IMR-90 (cell line): ENCODE measurements around the gene DSE. TPM values are rescaled to one million over a fixed set of nuclear protein-coding genes. Genes with fewer than 3 reads are reported as not detected.

Source experiments
- ATAC-seq: fragments of 200-7000 bp; cut with Tn5 transposase; 2 replicates; pipeline ENCODE4 v1.9.1; 2020; ENCODE audit warnings: low read depth, mild to moderate bottlenecking, moderate library complexity
- BruUV-seq: library from RNA; stranded (reverse); fragments of 400-500 nt; replicated peaks from 2 replicates; lab custom pipeline; 2021; lab: Mats Ljungman, UMichigan
- CTCF ChIA-PET: fragments of 300-600 bp; formaldehyde crosslinking; extraction: SDS; loops from one replicate; lab custom pipeline; 2021; ENCODE audit warnings: antibody characterized with exemption; lab: Yijun Ruan, JAX
- POLR2A ChIA-PET: fragments of 300-600 bp; sonication (Branson Sonifier 250); formaldehyde crosslinking; loops from one replicate; lab custom pipeline; 2022; ENCODE audit warnings: antibody characterized with exemption; ENCODE audit not compliant: unreplicated experiment; lab: Charles Lee
- DNase-seq: peaks from one replicate; pipeline ENCODE4 v3.0.0; 2013
- H2AFZ ChIP-seq: replicated peaks from 2 replicates; pipeline ENCODE3; 2013; ENCODE audit warnings: low read length, mild to moderate bottlenecking; ENCODE audit not compliant: poor library complexity
- H2AK5ac ChIP-seq: 2 replicates; pipeline ENCODE4 v1.6.1; 2013; ENCODE audit warnings: low read depth, low read length, inconsistent platforms
- H2AK9ac ChIP-seq: replicated peaks from 2 replicates; pipeline ENCODE3; 2013; ENCODE audit warnings: mild to moderate bottlenecking, low read depth, low read length, moderate library complexity; ENCODE audit not compliant: poor library complexity
- H2BK120ac ChIP-seq: 2 replicates; pipeline ENCODE4 v1.6.1; 2013; ENCODE audit warnings: low read depth, low read length, inconsistent platforms
- H2BK15ac ChIP-seq: 3 replicates; pipeline ENCODE4 v1.6.1; 2013; ENCODE audit warnings: low read depth, low read length, inconsistent platforms
- H2BK20ac ChIP-seq: 2 replicates; pipeline ENCODE4 v1.6.1; 2013; ENCODE audit warnings: low read depth, mild to moderate bottlenecking, inconsistent platforms, low read length, moderate library complexity
- H2BK5ac ChIP-seq: 2 replicates; pipeline ENCODE4 v1.6.1; 2013; ENCODE audit warnings: mild to moderate bottlenecking, low read depth, low read length, inconsistent platforms; ENCODE audit not compliant: poor library complexity, severe bottlenecking
- H3K14ac ChIP-seq: replicated peaks from 2 replicates; pipeline ENCODE4 v1.6.1; 2013; ENCODE audit warnings: low read depth, low read length, inconsistent platforms
- H3K18ac ChIP-seq: 2 replicates; pipeline ENCODE4 v1.6.1; 2013; ENCODE audit warnings: low read depth, low read length, control low read depth
- H3K23ac ChIP-seq: 2 replicates; pipeline ENCODE4 v1.6.1; 2013; ENCODE audit warnings: low read depth, low read length, inconsistent platforms
- H3K27ac ChIP-seq: 2 replicates; pipeline ENCODE4 v1.5.1; 2013; ENCODE audit warnings: mild to moderate bottlenecking, control low read depth, low read length; ENCODE audit not compliant: insufficient read depth
- H3K27me3 ChIP-seq: 2 replicates; pipeline ENCODE4 v1.6.1; 2013; ENCODE audit warnings: low read length; ENCODE audit not compliant: control insufficient read depth, insufficient read depth
- H3K36me3 ChIP-seq: 2 replicates; pipeline ENCODE4 v1.6.1; 2013; ENCODE audit warnings: low read length, mixed read lengths; ENCODE audit not compliant: control insufficient read depth, insufficient read depth
- H3K4ac ChIP-seq: 2 replicates; pipeline ENCODE4 v1.6.1; 2013; ENCODE audit warnings: low read depth, low read length, inconsistent platforms
- H3K4me1 ChIP-seq: 2 replicates; pipeline ENCODE4 v1.6.1; 2013; ENCODE audit warnings: low read length, mixed read lengths; ENCODE audit not compliant: control insufficient read depth, insufficient read depth
- H3K4me2 ChIP-seq: 2 replicates; pipeline ENCODE4 v1.6.1; 2013; ENCODE audit warnings: low read depth, mild to moderate bottlenecking, control low read depth, low read length, moderate library complexity
- H3K4me3 ChIP-seq: 2 replicates; pipeline ENCODE4 v1.5.1; 2013; ENCODE audit warnings: low read depth, mild to moderate bottlenecking, control low read depth, low read length, moderate library complexity; ENCODE audit not compliant: insufficient read depth
- H3K56ac ChIP-seq: 2 replicates; pipeline ENCODE4 v1.6.1; 2013; ENCODE audit warnings: low read length, inconsistent platforms; ENCODE audit not compliant: insufficient read depth; ENCODE audit errors: extremely low read depth
- H3K79me1 ChIP-seq, 2 experiments: 2 replicates each; pipeline ENCODE4 v1.6.1; 2013; ENCODE audit warnings: low read length in 2 of 2, inconsistent platforms in 1 of 2, low read depth in 1 of 2
- H3K9ac ChIP-seq: 2 replicates; pipeline ENCODE4 v1.6.1; 2013; ENCODE audit warnings: low read depth, low read length, control low read depth
- H3K9me1 ChIP-seq: 2 replicates; pipeline ENCODE4 v1.6.1; 2013; ENCODE audit warnings: low read length, inconsistent platforms; ENCODE audit not compliant: insufficient read depth
- H3K9me3 ChIP-seq: 2 replicates; pipeline ENCODE4 v1.6.1; 2013; ENCODE audit warnings: low read length; ENCODE audit not compliant: control insufficient read depth, insufficient read depth
- H4K20me1 ChIP-seq: 2 replicates; pipeline ENCODE4 v1.6.1; 2013; ENCODE audit warnings: low read length, inconsistent platforms; ENCODE audit not compliant: insufficient read depth
- H4K5ac ChIP-seq: 2 replicates; pipeline ENCODE4 v1.6.1; 2013; ENCODE audit warnings: mild to moderate bottlenecking, low read depth, low read length, control low read depth
- H4K8ac ChIP-seq, 2 experiments: 2 replicates each; pipeline ENCODE4 v1.6.1; 2013; ENCODE audit warnings: low read depth in 2 of 2, low read length in 2 of 2, control low read depth in 1 of 2, inconsistent platforms in 1 of 2
- H4K91ac ChIP-seq: 2 replicates; pipeline ENCODE4 v1.6.1; 2013; ENCODE audit warnings: low read depth, low read length, inconsistent platforms; ENCODE audit not compliant: insufficient read depth
- BHLHE40 ChIP-seq: fragments of 150-350 bp; IDR thresholded peaks from 2 replicates; pipeline ENCODE4 v1.6.1; 2016; ENCODE audit warnings: mild to moderate bottlenecking, low read depth, low read length
- FOS ChIP-seq: fragments of 150-350 bp; IDR thresholded peaks from 2 replicates; pipeline ENCODE4 v1.6.1; 2016; ENCODE audit warnings: low read depth, low read length
- MAFK ChIP-seq: IDR thresholded peaks from 2 replicates; pipeline ENCODE4 v1.6.1; 2012; ENCODE audit warnings: low read depth, low read length, improper control_type of control experiment
- MAZ ChIP-seq: IDR thresholded peaks from 2 replicates; pipeline ENCODE4 v1.6.1; 2012; ENCODE audit warnings: low read depth, mild to moderate bottlenecking, low read length, improper control_type of control experiment, moderate library complexity, borderline replicate concordance
- POLR2A ChIP-seq: IDR thresholded peaks from 2 replicates; pipeline ENCODE4 v1.6.1; 2012; ENCODE audit warnings: mild to moderate bottlenecking, low read depth, low read length
- RAD21 ChIP-seq: IDR thresholded peaks from 2 replicates; pipeline ENCODE4 v1.6.1; 2012; ENCODE audit warnings: low read length, improper control_type of control experiment
- RCOR1 ChIP-seq: IDR thresholded peaks from 2 replicates; pipeline ENCODE4 v1.6.1; 2012; ENCODE audit warnings: mild to moderate bottlenecking, low read length, improper control_type of control experiment; ENCODE audit not compliant: insufficient replicate concordance
- RFX5 ChIP-seq: IDR thresholded peaks from 2 replicates; pipeline ENCODE4 v1.8.0; 2012; ENCODE audit warnings: low read depth, mild to moderate bottlenecking, low read length, moderate library complexity
- SMC3 ChIP-seq: fragments of 150-350 bp; IDR thresholded peaks from 2 replicates; pipeline ENCODE4 v1.6.1; 2016; ENCODE audit warnings: low read depth, mild to moderate bottlenecking, antibody characterized with exemption, low read length, moderate library complexity
- WGBS, 2 experiments: methylation state at CpG; one replicate each; pipeline versions ENCODE4 v1.1.5 to v1.1.7; 2013; ENCODE audit warnings: missing lambda C conversion rate in 2 of 2; ENCODE audit not compliant: insufficient read length in 1 of 2; ENCODE audit errors: extremely low coverage in 2 of 2; 5-methylcytosine and 5-hydroxymethylcytosine counted together
- dilution Hi-C: fragments of 300-500 bp; cut with HindIII; formaldehyde crosslinking; loops from one replicate; pipeline ENCODE4 v1.14.3; 2018; ENCODE audit warnings: low sequenced_read_pairs; ENCODE audit not compliant: unreplicated experiment
- in situ Hi-C: fragments of 300-500 bp; cut with MboI; formaldehyde crosslinking; loops from 3 replicates; pipeline ENCODE4 v1.14.3; 2019; ENCODE audit warnings: low sequenced_read_pairs, inconsistent platforms, mixed read lengths
- intact Hi-C: fragments of 100-400 bp; cut with micrococcal nuclease; formaldehyde crosslinking; loops from 2 replicates; pipeline ENCODE4 v1.10.0; 2022
- polyA plus RNA-seq, 3 experiments: library from polyadenylated mRNA; depleted of rRNA; stranded (reverse); fragments of >200 nt; gene quantifications; 2 replicates each; pipeline ENCODE4 v1.2.3, GENCODE V29; 2012; ENCODE audit warnings: low replicate concordance in 1 of 3
- total RNA-seq: library from RNA; depleted of rRNA; stranded (reverse); fragments of >200 nt; gene quantifications from 2 replicates; pipeline ENCODE4 v1.2.3, GENCODE V29; 2012
- TF ChIP-seq, protein P1 (sequence below): fragments of 150-350 bp; IDR thresholded peaks from 2 replicates; pipeline ENCODE4 v1.6.1; 2017; ENCODE audit warnings: mild to moderate bottlenecking, antibody characterized with exemption, low read length, low read depth
- TF ChIP-seq, protein P2 (sequence below): conservative IDR thresholded peaks from 2 replicates; pipeline ENCODE4 v1.5.1; 2012; ENCODE audit warnings: mild to moderate bottlenecking, low read depth, low read length, improper control_type of control experiment

The DSE gene
- total and polyA plus RNA-seq, 2 of the 4 experiments (the other 2 are of a cell fraction) = 48.0 to 154 TPM

DNA sequence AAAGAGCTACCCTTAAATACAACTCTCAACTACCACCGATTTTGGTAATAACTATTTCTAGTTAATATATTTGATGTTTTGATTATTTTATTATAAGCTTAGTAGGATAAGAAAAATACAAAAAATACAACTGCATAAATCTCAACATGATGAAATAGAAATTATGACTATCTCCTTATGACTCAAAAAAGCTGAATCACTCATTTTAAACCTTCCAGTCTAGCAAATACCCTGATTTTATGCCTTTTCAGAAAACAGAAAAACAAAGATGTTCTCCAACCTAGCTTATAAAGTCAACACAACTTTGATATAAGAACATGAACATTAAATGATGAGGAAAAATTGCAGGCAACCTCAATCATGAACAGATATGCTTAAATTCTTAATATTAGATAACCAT, 40.2 kb upstream of the DSE start:
- POLR2A ChIA-PET = no interaction called here
- DNase-seq = peak; percentile 21
- no peak for ATAC-seq

More for the DNA sequence above, 40.2 kb upstream of the DSE start:
- Histone ChIP-seq H2BK20ac (no peak overlapping the region), H3K4me3 (no peak overlapping the region), H3K18ac (no peak overlapping the region), H3K9me3 (peaks cover 2% of the 10 kb centered on the region; the same call in 1 of the 2 replicates), H2BK15ac (no peak overlapping the region), H2AK9ac (no peak overlapping the region), H3K4ac (no peak overlapping the region), H2BK120ac (no peak overlapping the region), H4K8ac (no peak overlapping the region), H2BK5ac (no peak overlapping the region), H3K4me1 (peaks cover 1% of the 10 kb centered on the region; the same call in 1 of the 2 replicates), H3K27ac (no peak overlapping the region), H3K9me1 (no peaks in the 10 kb centered on the region), H3K9ac (no peak overlapping the region), H2AK5ac (no peak overlapping the region), H3K36me3 (no peaks in the 10 kb centered on the region), H2AFZ (no peak overlapping the region), H4K91ac (no peak overlapping the region), H3K23ac (no peak overlapping the region), H3K27me3 (no peaks in the 10 kb centered on the region), H3K14ac (no peak overlapping the region), H3K79me1 (no peaks in the 10 kb centered on the region; a peak in 2 of 4 replicates), H4K5ac (no peak overlapping the region), H4K20me1 (no peaks in the 10 kb centered on the region), H3K56ac (no peak overlapping the region), H3K4me2 (no peak overlapping the region)
- intact Hi-C loops (no loop called here), in situ Hi-C loops (no loop called here), dilution Hi-C loops (no loop called here)
- no TSS peak for BruUV-seq
- TF ChIP-seq RAD21 (no peak), MAFK (no peak), FOS (no peak), POLR2A (no peak), SMC3 (no peak), BHLHE40 (no peak), MAZ (no peak), RCOR1 (no peak), RFX5 (no peak)
- TF ChIP-seq, protein P1, sequence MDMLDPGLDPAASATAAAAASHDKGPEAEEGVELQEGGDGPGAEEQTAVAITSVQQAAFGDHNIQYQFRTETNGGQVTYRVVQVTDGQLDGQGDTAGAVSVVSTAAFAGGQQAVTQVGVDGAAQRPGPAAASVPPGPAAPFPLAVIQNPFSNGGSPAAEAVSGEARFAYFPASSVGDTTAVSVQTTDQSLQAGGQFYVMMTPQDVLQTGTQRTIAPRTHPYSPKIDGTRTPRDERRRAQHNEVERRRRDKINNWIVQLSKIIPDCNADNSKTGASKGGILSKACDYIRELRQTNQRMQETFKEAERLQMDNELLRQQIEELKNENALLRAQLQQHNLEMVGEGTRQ = no peak
- TF ChIP-seq, protein P2, sequence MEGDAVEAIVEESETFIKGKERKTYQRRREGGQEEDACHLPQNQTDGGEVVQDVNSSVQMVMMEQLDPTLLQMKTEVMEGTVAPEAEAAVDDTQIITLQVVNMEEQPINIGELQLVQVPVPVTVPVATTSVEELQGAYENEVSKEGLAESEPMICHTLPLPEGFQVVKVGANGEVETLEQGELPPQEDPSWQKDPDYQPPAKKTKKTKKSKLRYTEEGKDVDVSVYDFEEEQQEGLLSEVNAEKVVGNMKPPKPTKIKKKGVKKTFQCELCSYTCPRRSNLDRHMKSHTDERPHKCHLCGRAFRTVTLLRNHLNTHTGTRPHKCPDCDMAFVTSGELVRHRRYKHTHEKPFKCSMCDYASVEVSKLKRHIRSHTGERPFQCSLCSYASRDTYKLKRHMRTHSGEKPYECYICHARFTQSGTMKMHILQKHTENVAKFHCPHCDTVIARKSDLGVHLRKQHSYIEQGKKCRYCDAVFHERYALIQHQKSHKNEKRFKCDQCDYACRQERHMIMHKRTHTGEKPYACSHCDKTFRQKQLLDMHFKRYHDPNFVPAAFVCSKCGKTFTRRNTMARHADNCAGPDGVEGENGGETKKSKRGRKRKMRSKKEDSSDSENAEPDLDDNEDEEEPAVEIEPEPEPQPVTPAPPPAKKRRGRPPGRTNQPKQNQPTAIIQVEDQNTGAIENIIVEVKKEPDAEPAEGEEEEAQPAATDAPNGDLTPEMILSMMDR = no peak
- CTCF ChIA-PET = interaction anchor here (1.1 kb wide), 1 partner anchor 42 kb away, joined by 3 read pairs; no protein-coding TSS in a partner anchor
- no CpG with 5 or more reads among the region's 1 CpG for WGBS, 2 experiments
